ENCODE data around the gene DIAPH2.

The DIAPH2 gene

DNA sequence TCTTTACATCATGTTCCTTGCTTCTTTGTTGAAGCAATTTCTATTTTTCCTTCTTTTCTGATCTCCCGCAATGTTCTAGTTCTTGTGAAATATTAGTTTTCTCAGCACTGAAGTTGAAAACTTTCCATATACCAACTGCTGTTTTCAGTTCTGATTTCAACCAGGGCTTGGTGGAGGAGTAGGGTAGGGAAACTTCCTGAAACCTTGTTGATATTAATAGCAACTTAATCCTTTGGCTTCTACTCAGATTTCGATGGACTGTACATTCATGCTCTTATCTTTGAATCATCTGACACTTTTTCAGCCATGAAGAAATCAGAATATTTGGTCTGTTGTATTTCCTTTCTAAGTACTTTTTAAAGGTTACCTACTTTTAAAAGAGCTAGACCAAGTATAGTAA is 514.9 kb downstream of the DIAPH2 start:
- no peak for TF ChIP-seq EZH2 (optimal IDR thresholded peaks at IDR 0.05; ENCODE audit: low read depth, low read length)
- TF ChIP-seq EZH2phosphoT487 (IDR thresholded peaks at IDR 0.05; ENCODE audit: low read length), result no peak
- TF ChIP-seq, protein P1, sequence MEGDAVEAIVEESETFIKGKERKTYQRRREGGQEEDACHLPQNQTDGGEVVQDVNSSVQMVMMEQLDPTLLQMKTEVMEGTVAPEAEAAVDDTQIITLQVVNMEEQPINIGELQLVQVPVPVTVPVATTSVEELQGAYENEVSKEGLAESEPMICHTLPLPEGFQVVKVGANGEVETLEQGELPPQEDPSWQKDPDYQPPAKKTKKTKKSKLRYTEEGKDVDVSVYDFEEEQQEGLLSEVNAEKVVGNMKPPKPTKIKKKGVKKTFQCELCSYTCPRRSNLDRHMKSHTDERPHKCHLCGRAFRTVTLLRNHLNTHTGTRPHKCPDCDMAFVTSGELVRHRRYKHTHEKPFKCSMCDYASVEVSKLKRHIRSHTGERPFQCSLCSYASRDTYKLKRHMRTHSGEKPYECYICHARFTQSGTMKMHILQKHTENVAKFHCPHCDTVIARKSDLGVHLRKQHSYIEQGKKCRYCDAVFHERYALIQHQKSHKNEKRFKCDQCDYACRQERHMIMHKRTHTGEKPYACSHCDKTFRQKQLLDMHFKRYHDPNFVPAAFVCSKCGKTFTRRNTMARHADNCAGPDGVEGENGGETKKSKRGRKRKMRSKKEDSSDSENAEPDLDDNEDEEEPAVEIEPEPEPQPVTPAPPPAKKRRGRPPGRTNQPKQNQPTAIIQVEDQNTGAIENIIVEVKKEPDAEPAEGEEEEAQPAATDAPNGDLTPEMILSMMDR (IDR thresholded peaks at IDR 0.05; ENCODE audit: low read length), result no peak
- Histone ChIP-seq H3K36me3 (replicated peaks; ENCODE audit: insufficient read depth, low read length) (no peaks in the 10 kb centered on the region), H3K9me2 (replicated peaks; ENCODE audit: insufficient read depth, low read length) (no peaks in the 10 kb centered on the region), H3K4me1 (ENCODE audit: low read length) (no peaks in the 10 kb centered on the region), H4K20me1 (ENCODE audit: insufficient read depth, low read length) (no peaks in the 10 kb centered on the region), H3K9me3 (replicated peaks; ENCODE audit: insufficient read depth, low read length) (no peaks in the 10 kb centered on the region), H3K4me2 (ENCODE audit: low read depth, low read length) (no peak overlapping the region), H2AFZ (ENCODE audit: low read length) (no peak overlapping the region), H3K9ac (ENCODE audit: low read length) (no peak overlapping the region), H3K27me3 (replicated peaks; ENCODE audit: insufficient read depth, low read length) (no peaks in the 10 kb centered on the region), H3K27ac (ENCODE audit: low read length) (no peak overlapping the region), H3K4me3 (ENCODE audit: low read length) (no peak overlapping the region), H3K79me2 (ENCODE audit: low read length) (no peaks in the 10 kb centered on the region), H3F3A (ENCODE audit: insufficient read depth, low read length) (no peaks in the 10 kb centered on the region)
- DNase-seq, result no peak

DNA sequence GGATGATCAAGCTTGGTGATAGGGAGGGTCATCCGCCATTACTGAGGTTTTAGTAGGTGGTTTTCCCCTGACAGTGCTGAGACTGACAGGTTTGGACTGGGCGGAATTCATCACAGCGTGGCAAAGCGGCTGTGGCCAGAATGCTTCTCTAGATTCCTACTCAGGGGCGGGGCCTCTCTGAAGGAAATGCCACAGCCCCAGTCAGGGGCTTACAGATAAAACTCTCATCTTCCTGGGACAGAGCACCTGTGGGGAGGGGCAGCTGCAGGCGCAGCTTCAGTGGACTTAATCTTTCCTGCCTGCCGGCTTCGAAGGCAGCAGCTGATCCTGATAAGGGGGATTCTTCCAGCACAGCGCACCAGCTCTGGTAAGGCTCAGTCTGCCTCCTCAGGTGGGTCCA is 515.8 kb downstream of the DIAPH2 start:
- H3K4me1 ChIP-seq (ENCODE audit: low read length), result no peaks in the 10 kb centered on the region
- no peaks in the 10 kb centered on the region for H4K20me1 ChIP-seq (ENCODE audit: insufficient read depth, low read length)
- H3F3A ChIP-seq (ENCODE audit: insufficient read depth, low read length), result no peaks in the 10 kb centered on the region
- H3K79me2 ChIP-seq (ENCODE audit: low read length), result no peaks in the 10 kb centered on the region
- no peaks in the 10 kb centered on the region for H3K9me3 ChIP-seq (replicated peaks; ENCODE audit: insufficient read depth, low read length)
- H3K4me2 ChIP-seq (ENCODE audit: low read depth, low read length), result no peak overlapping the region
- no peak overlapping the region for H3K27ac ChIP-seq (ENCODE audit: low read length)
- no peak overlapping the region for H3K9ac ChIP-seq (ENCODE audit: low read length)
- H3K4me3 ChIP-seq (ENCODE audit: low read length), result no peak overlapping the region
- DNase-seq, result no peak
- H3K27me3 ChIP-seq (replicated peaks; ENCODE audit: insufficient read depth, low read length), result no peaks in the 10 kb centered on the region
- no peaks in the 10 kb centered on the region for H3K36me3 ChIP-seq (replicated peaks; ENCODE audit: insufficient read depth, low read length)
- H3K9me2 ChIP-seq (replicated peaks; ENCODE audit: insufficient read depth, low read length), result no peaks in the 10 kb centered on the region
- H2AFZ ChIP-seq (ENCODE audit: low read length), result no peak overlapping the region
- TF ChIP-seq, protein P1 (IDR thresholded peaks at IDR 0.05; ENCODE audit: low read length), result no peak
- no peak for TF ChIP-seq EZH2 (optimal IDR thresholded peaks at IDR 0.05; ENCODE audit: low read depth, low read length)

DNA sequence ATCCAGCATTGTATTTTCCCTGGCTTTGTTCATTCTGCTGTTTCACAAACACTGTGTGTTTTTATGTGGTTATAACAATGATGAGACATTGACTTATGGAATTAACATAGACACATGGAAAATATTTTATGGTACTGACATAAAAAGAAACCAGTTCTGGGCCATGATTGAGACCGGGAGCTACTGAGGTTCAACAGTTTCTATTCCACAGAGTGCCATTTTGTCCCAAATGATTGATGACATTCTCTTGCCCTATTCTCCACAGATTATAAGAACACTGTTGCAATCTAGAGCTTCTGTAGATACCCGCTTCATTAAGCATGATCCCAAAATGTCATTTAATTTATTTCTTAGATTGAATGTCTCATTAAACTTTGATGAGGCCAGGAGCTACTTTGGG is 525.9 kb downstream of the DIAPH2 start:
- Histone ChIP-seq H3K9ac (ENCODE audit: low read length) (no peak overlapping the region), H3F3A (ENCODE audit: insufficient read depth, low read length) (no peaks in the 10 kb centered on the region), H3K4me2 (ENCODE audit: low read depth, low read length) (no peak overlapping the region), H4K20me1 (ENCODE audit: insufficient read depth, low read length) (no peaks in the 10 kb centered on the region), H3K9me3 (replicated peaks; ENCODE audit: insufficient read depth, low read length) (no peaks in the 10 kb centered on the region), H3K9me2 (replicated peaks; ENCODE audit: insufficient read depth, low read length) (no peaks in the 10 kb centered on the region), H3K36me3 (replicated peaks; ENCODE audit: insufficient read depth, low read length) (no peaks in the 10 kb centered on the region), H3K27ac (ENCODE audit: low read length) (no peak overlapping the region), H3K79me2 (ENCODE audit: low read length) (no peaks in the 10 kb centered on the region), H3K4me3 (ENCODE audit: low read length) (no peak overlapping the region), H3K27me3 (replicated peaks; ENCODE audit: insufficient read depth, low read length) (no peaks in the 10 kb centered on the region), H3K4me1 (ENCODE audit: low read length) (no peaks in the 10 kb centered on the region), H2AFZ (ENCODE audit: low read length) (no peak overlapping the region)
- DNase-seq, result no peak
- TF ChIP-seq, protein P1 (IDR thresholded peaks at IDR 0.05; ENCODE audit: low read length), result no peak
- no peak for TF ChIP-seq EZH2 (optimal IDR thresholded peaks at IDR 0.05; ENCODE audit: low read depth, low read length)
- TF ChIP-seq EZH2phosphoT487 (IDR thresholded peaks at IDR 0.05; ENCODE audit: low read length), result no peak
